Cardiac fibroblast (primary cell): ENCODE measurements around the gene CCDC148.

Experiments
- DNase-seq, 2 donors: peaks; one replicate each; pipeline versions ENCODE4 v3.0.0 to v3.0.0-alpha.2; 2010; ENCODE audit warnings: low read depth in 2 of 2
- H3K4me3 ChIP-seq, 2 donors: replicated peaks in 1 of 2; 1 replicate in 1 of 2; 2 replicates in 1 of 2; pipeline ENCODE4 v1.5.1; 2011; ENCODE audit warnings: low read depth in 2 of 2, low read length in 2 of 2, mild to moderate bottlenecking in 2 of 2, moderate library complexity in 1 of 2
- CTCF ChIP-seq: IDR thresholded peaks from one replicate; pipeline ENCODE4 v1.5.1; 2011; ENCODE audit warnings: low read depth, mild to moderate bottlenecking, low read length, inconsistent platforms

CCDC148 gene

GRCh38 chr2:158499383-158499782, 42.8 kb upstream of the CCDC148 start:
- no peak for DNase-seq
- no peak for TF ChIP-seq CTCF
- H3K4me3 ChIP-seq, result no peak overlapping the region

- TF ChIP-seq CTCF, result no peak
- no peak overlapping the region for H3K4me3 ChIP-seq
- no peak for DNase-seq
Observed at GRCh38 chr2:158498749-158499136, 42.2 kb upstream of the CCDC148 start.

- peak in 1 of 2 donors; percentile 27 for DNase-seq
- no peak overlapping the region for H3K4me3 ChIP-seq
- TF ChIP-seq CTCF, result no peak
Observed at GRCh38 chr2:158498043-158498748, 41.6 kb upstream of the CCDC148 start.

GRCh38 chr2:158497486-158497885, 40.9 kb upstream of the CCDC148 start:
- H3K4me3 ChIP-seq, result no peak overlapping the region
- TF ChIP-seq CTCF, result no peak
- DNase-seq, result peak in 1 of 2 donors; percentile 42

GRCh38 chr2:158496986-158497385, 40.4 kb upstream of the CCDC148 start:
- TF ChIP-seq CTCF, result no peak
- no peak for DNase-seq
- H3K4me3 ChIP-seq, result no peak overlapping the region

- no peak overlapping the region for H3K4me3 ChIP-seq
- TF ChIP-seq CTCF, result no peak
- DNase-seq, result peak; percentile 66 to 76
Observed at GRCh38 chr2:158495175-158495574, 38.6 kb upstream of the CCDC148 start.

GRCh38 chr2:158493458-158493857, 36.9 kb upstream of the CCDC148 start:
- DNase-seq, result peak in 1 of 2 donors; percentile 16
- TF ChIP-seq CTCF, result no peak
- H3K4me3 ChIP-seq, result no peak overlapping the region
